Stimulated activated CD4-positive, alpha-beta T cell treated with anti-CD3 and anti-CD28 coated beads, Interleukin-2, amount 100 ng/mL, for 4 hours (primary cell): ENCODE data around the gene CD8B2.
"Not testable (repeated sequence)": the region's sequence is repeated elsewhere in the genome, so short reads cannot be mapped to it uniquely, and the experiment has no call there.

Experiments used
- DNase-seq: peaks from one replicate; pipeline ENCODE4 v3.0.0-alpha.2; 2020; ENCODE audit warnings: low read depth

Gene CD8B2

DNA sequence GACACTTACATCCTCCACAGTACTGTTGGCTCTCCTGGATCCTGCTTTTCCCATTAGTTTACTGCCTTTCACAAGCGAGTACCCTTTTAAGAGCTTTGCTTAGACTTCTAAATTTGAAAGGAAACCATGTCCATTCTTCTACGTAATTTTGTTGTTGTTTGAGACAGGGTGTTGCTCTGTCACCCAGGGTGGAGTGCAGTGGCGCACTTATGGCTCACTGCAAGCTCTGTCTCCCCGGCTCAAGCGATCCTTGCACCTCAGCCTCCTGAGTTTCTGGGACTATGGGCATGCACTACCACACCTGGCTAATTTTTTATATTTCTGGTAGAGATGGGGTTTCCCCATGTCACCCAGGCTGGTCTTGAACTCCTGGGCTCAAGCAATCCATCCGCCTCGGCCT is 24.8 kb downstream of the CD8B2 start:
- DNase-seq = not testable (repeated sequence)

DNA sequence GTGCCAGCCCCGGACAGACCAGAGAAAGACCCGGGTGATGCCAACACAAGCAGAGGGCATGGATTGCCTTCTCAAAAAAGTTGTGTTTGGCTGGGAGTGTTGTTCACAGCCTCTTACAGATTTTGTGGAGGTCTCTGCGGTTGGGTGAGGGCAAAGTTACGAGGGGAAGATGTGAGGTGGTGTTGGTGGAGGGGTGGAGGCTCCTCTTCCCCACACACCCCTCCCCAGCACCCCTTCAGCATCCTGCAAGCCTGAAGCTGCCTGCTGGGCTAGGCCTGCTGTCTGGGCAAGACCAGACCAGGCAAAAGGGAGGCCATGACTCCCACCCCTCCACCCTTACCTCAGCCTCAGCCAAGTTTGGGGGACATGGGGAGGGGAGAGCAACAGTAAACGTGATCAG is 26.2 kb downstream of the CD8B2 start:
- not testable (repeated sequence) for DNase-seq

DNA sequence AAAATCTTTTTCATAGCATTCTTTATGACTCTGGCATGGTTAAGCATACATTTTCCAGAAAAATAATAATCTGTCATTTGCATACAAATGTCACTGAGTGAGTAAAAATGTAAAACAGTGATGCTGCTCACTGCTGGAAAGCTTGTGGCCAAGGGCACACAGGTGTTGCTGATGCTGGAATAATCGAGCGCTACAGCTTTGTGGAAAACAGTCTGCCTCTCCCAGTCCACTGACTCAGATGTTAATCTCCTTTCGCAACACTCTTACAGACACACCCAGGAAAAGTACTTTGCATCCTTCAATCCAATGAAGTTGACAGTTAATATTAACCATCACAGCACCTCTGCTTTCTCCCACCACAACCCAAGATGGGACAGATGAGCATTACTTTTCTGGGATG is 27.7 kb downstream of the CD8B2 start:
- not testable (repeated sequence) for DNase-seq

DNA sequence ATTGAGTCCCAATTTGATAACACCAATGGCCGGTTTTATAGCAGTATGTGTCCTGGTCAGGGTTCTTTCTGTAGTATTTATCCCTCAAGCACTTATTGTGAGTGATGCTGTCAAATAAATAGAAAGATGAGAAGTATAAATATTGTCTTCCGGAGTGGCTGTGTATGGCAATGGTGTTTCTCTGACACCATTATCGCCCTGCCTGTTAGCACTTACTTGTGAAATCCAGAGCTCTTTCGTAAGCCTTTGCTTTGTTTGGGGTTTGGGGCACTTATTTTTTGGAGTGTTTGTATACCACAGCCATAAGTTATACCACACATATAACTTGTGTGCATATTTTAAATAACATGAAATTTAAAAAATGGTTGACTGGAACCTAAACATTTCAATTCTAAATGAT is 29.3 kb downstream of the CD8B2 start:
- no peak for DNase-seq

DNA sequence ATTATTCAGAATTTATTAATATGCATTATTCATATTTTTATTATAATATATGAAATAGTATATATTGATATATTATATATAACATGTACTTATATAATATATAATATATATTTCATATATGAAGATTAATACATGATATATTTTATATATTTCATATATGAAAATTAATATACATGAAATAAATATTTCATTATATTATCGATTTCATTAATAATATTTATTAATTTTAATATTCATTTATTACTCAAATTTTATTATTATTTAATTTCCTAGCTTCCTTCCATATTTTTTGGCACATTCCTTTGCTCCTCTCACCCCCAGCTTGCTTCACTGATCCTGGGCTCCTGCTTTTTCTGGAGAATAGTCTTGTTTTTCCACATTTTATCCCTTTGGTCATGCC is 29.7 kb downstream of the CD8B2 start:
- no peak for DNase-seq

DNA sequence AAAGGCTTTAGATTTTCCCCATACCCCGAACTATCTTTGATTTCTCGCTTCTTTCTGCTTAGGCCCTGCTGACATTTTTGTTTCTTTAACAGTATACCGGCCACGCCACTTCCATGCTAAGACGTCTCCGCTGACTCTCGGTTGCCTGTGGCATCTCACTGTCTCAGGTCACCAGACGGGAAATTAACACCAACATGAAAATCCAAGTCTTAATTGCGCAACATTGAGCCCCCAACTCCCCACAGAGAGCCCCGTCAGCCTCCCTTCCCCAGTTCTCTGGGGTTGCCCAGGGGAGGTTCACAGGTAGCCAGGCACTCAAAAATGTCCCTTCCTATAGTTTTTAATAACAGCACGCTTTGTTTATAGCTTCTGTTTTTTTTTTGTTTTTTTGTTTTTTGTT is 30.2 kb downstream of the CD8B2 start:
- no peak for DNase-seq

DNA sequence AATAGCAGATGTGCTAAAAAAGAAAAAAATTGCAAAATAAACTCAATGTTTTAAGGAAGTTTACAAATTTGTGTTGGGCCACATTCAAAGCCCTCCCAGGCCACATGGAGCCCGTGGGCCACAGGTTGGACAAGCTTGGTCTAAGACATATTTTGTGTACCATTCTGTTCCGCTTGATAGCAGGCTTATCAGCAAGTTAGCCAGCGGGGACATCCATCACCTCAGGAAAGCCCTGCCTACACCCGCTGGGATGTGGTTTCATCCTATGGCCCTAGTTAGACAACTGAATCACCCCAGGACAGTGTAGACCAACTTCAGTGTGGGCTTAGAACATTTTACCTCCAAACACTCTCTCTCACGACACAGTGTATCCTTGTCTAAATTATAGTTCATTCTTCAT is 32.6 kb downstream of the CD8B2 start:
- DNase-seq = no peak

DNA sequence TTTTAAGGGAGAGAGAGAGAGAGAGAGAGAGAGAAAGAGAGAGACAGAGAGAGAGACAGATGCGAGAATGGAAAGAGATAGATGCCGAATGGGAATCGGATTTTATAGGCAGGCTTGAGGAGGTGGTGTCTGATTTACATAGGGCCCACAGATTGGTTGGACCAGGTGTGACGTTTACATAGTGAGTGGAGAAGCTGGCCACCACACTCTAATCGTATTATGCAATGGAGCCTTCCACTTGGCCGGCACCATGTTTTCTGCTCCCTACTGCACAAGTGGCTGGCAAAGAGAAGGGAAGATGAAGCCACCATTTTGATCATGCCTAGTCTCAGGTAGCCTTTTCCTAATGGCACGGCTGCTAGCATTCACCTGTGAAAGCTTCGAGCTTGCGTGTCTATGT is 33.9 kb downstream of the CD8B2 start:
- DNase-seq = no peak

DNA sequence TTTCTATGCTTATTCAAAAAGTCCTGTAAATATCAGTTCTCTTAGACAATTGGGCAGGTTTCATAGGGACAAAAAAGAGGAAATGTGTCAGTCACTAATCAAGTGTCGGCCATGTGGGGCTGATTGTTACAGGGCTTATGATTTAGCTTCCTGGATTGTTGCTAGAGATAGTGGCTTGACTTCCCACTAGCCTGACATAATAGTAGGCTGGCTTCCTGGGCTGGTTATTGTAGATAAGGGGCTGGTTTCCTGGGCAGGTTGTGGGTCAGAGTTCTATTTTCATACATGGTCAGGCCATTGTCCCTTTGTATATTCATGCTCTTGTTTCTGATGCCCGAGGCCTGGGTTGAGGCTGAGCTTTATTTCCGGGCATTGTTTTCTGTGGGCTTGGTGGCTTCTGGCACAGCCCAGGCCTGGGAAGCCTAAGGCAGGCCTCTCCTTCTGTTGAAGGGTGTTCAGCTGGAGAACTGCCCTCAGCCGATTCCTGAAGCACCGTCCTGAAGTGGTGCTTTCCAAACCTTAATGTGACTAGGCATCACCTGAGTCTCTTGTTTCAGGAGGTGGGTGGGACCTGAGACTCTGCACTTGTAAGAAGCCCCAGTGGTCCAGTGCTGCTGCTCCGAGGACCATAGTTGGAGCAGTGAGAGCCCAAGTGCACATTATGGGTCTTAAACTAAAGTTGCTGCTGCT is 37.0 kb downstream of the CD8B2 start:
- DNase-seq = no peak

DNA sequence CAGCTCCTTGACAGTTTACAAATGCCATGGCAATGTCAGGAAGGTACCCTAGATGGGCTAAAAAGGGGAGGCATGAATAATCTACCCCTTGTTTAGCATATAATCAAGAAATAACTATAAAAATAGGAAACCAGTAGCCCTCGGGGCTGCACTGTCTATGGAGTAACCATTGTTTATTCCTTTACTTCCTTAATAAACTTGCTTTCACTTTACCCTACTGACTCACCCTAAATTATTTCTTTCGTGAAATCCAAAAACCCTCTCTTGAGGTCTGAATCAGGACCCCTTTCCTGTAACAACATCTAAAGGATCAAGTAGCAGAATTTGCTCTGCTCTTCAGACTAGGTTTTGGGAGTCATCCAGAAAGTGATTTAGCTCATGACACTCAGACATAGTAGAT is 43.7 kb downstream of the CD8B2 start:
- DNase-seq = no peak

DNA sequence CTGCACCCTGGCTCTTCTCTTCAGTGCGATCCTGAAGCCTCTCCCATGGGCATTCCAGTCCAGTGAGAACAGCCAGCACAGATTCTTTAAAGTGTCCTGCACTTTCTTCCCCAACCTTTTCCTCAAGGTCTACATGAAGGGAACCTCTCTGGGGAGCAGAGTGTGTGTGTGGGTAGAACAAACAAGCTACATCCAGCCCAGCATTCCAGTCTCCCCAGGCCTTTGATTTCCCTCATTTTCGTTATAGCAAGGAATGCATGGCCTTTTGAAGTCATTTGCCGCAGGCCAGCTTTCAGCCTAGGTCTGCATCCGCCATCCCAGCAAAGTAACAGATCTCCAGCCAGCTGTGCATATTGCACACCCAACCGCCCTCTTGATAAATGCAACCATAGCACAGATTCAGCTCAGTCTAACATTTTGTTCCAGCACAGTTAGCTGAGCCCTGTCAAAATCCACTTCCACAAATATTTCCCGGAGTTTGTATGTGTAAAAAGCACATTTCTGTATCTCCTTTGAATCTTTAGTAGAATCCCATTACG is 44.6 kb downstream of the CD8B2 start:
- DNase-seq = no peak

DNA sequence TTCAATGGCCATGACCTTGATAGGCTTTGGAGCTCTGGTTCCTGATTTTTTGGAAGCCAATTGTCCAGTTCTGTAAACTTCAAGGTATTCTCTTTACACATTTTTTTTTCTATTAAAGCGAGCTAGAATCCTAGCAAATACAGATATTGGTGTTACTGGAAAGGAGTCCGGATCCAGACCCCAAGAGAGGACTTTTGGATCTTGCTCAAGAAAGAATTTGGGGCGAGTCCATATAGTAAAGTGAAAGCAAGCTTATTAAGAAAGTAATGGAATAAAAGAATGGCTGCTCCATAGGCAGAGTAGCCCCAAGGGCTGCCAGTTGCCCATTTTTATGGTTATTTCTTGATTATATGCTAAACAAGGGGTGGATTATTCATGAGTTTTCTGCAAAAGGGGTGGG is 45.1 kb downstream of the CD8B2 start:
- DNase-seq = no peak

DNA sequence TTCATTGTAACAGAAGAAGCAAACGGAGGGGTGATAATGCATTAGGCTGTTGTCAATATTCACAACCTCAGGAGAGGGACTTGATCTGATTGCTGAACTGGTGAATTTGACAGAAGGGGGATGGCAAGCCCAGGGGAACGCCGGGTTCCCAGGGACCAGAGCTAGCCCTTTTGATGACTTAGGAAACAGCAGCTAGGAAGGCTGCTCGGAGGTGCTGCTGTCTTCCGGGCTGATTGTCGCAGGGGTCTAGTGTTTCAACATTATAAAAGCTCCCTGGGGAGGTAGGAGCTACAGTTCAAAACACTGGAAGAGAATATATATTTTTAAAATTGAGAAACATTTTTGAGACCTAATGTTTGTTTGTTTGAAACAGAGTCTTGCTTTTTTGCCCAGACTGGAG is 47.3 kb downstream of the CD8B2 start:
- no peak for DNase-seq

DNA sequence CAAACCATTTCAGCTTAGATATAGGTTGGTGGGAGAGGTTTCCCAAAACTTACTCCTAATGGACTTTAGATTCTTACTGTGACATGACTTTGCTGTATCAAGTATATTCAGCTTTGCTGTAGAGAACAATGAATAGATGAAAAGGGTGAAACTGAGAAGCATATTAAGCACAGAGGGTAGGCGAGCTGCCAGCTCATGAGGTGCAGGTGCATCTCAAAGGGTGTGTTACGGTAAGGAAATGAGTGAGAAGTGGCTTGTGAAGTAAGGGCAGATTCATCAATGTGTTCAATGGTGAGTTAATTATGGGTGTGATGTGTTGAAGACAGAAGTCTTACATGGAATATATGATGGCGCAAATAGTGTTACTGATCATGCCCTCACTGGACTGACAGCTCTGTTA is 49.3 kb downstream of the CD8B2 start:
- DNase-seq = no peak

DNA sequence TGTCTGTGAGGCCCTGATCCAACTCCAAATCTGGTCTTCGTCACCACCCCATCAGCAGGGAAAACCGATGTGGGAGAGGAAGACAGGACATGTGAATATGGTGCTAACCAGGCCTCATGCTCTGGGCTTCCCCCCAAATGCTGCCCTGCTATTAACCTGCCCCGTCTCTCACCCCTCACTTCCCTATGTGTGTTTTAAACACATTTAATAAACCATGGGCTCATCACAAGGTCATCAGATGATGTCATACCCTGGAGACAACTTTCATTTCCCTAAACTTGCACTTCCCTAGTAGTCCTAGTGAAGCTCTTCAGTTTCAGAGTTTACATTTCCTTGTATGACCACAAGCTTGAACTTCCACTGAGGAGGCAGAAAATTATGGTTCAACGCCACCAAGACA is 49.9 kb downstream of the CD8B2 start:
- no peak for DNase-seq

DNA sequence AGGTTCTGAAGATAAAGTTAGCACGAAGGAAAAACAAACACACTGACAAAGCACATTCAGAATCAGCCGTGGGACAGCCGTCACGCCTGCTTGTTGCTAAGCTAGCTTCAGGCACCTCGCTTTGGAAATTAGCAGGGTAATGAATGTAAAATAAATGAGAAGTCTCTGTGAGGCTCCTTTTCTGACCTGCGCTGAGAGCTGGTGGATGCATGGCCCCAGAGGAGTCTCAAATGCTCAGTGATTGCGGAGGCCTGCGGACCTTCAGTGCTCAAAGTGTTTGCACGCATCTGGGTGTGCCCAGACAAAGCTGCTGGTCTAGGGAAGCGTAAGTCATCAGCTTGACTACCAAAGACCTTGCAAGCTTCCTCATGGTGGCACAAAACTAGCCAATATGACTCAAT is 50.6 kb downstream of the CD8B2 start:
- DNase-seq = no peak

DNA sequence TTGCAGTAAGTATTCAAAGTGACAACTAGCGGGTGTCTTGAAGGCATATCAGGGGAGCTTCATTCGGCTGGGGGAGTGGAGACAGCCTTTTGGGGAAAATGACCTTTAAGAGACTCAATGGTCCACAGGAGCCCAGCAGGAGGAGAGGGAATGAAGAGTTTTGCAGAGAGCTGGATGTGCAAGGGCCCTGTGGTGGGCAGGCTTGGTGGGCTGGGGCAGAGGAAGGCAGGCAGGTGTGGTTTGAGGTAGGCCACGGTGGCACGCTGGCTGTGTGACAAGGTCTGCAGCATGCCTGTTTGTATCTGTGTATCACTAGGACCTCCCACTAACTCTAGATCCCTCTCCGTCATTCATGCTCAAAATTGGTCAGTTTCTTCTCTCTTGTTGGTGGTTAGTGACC is 53.7 kb downstream of the CD8B2 start:
- no peak for DNase-seq

DNA sequence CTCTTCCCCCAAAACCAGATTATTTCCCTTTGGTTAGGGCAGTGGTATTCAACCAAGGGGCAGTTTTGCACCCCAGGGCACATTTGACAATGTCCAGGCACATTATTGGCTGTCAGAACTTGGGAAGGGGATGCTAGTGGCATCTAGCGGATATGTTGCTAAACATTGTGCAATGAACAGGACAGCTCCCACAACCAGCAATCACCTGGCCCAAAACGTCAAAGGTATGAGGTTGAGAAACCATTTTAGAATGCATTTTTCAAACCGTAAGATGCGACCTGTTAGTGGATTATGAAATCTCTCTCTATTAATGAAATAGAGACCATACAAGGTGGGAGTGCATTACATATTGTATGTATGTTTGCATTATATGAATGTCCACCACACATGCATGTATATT is 54.2 kb downstream of the CD8B2 start:
- no peak for DNase-seq

DNA sequence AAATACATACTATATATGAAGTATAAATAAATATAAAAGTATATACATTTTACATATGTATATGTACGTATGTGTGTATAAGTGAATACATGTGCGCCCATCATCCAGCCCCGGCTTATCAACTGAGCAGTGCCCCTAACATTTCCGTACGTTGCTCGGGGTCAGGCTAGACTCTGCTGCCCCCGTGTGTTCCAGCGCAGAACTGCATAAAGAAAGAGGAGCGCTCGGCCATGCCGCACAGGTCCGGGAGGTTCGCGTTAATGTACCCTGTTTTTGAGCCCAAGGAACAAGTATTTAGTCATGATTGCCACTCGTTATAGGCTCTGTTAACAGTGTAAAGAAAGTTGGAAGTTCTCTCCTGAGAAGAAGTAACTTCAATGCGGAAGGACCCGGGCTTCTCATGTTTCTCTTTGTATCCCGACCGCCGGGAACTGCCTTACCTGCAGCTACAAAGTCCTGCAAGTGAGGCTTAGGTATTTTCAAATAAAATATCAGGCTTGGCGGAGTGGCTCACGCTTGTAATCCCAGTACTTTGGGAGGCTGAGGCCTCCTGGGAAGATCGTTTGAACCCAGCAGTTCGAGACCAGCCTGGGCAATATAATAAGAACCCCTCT is 55.7 kb downstream of the CD8B2 start:
- peak; percentile 57 for DNase-seq

DNA sequence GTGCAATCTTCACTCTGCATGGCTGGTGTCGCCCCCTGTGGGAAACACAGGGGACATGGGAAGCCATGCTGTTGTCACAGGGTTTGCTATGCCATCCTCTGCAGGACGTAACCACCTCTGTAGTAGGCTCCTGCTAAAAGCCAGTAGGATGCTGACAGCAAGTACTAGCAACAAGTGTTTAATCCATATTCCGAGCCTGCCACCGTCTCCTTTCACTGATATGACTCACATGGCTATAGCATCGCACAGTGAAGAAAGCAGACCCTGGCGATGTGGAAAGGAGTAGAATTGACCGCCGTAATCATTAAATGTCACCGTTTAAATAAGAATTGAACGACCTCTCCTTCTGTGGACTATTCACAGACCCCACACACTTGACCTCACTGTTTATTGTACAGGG is 57.8 kb downstream of the CD8B2 start:
- no peak for DNase-seq

DNA sequence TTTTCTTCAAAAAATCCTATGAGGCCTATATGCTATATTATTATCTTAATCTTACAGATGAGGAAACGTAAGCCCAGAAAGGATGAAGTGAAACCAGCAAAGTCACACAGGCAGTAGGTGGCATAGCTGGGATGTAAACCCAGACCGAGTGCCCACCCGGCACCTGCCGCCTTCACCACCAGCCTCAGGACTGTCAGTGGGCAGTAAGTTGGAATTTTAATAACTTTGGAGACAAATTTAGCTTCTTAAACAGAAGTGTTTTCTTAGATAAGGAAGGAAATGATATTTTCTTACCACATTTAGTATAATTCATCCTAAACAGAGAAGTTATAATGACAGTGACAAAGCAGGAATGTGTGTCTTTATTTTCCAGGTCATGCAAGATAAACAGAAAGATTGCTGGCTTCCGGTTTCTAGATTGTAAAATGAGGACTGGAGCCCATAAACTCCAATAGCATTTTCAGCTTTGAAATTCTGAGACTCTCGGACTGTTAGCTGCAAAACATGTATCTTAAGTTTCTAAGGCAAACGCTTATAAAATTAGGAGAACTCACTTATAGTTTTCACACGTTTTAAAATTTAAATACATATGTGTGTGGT is 59.3 kb downstream of the CD8B2 start:
- no peak for DNase-seq

DNA sequence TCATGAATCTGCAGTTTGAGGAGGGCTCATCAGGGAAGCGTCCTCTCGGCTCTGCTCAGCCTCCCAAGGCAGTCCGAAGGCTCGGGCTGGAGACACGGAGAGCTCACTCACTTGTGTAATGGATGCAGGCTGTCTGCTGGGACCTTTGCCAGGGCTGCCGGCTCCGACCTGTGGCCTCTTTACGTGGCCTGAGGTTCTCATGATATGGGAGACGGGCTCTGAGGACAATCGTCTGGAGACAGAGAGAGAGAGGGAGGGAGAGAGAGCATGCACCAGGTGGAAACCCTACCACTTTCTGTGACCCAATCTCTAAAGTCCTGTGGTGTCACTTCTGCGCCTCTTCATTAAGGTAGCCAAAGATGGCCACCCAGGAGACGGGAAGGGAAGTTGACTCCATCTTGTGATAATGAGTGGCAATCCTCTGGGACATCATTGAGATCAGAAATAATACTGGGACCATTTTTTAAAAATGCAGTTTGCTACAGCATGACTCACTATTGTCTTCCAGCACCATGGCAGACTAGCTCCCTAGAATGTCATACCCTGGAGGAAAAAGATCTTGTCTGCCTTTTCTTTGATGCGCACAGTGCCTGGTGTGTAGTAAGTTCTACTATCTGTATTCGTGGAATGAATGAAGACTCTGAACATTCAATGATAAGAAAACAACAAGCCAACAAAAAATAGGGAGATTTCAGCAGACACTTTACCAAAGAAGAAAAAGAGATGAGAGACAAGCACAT is 60.2 kb downstream of the CD8B2 start:
- no peak for DNase-seq
